HG03432 (cell line): ENCODE data around the gene HBA1.
"Not testable (repeated sequence)": the region's sequence is repeated elsewhere in the genome, so short reads cannot be mapped to it uniquely, and the experiment has no call there.

Experiments used
- ATAC-seq: cut with Tn5 transposase; IDR thresholded peaks from one replicate; pipeline ENCODE4 v1.9.1; 2021; ENCODE audit warnings: mild to moderate bottlenecking, moderate library complexity; ENCODE audit not compliant: unreplicated experiment

HBA1 gene

DNA sequence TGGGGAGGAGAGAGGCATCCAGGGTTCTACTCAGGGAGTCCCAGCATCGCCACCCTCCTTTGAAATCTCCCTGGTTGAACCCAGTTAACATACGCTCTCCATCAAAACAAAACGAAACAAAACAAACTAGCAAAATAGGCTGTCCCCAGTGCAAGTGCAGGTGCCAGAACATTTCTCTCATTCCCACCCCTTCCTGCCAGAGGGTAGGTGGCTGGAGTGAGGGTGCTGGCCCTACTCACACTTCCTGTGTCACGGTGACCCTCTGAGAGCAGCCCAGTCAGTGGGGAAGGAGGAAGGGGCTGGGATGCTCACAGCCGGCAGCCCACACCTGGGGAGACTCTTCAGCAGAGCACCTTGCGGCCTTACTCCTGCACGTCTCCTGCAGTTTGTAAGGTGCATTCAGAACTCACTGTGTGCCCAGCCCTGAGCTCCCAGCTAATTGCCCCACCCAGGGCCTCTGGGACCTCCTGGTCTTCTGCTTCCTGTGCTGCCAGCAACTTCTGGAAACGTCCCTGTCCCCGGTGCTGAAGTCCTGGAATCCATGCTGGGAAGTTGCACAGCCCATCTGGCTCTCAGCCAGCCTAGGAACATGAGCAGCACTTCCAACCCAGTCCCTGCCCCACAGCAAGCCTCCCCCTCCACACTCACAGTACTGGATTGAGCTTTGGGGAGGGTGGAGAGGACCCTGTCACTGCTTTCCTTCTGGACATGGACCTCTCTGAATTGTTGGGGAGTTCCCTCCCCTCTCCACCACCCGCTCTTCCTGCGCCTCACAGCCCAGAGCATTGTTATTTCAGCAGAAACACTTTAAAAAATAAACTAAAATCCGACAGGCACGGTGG is 2.3 kb upstream of the HBA1 start:
- ATAC-seq = not testable (repeated sequence)

DNA sequence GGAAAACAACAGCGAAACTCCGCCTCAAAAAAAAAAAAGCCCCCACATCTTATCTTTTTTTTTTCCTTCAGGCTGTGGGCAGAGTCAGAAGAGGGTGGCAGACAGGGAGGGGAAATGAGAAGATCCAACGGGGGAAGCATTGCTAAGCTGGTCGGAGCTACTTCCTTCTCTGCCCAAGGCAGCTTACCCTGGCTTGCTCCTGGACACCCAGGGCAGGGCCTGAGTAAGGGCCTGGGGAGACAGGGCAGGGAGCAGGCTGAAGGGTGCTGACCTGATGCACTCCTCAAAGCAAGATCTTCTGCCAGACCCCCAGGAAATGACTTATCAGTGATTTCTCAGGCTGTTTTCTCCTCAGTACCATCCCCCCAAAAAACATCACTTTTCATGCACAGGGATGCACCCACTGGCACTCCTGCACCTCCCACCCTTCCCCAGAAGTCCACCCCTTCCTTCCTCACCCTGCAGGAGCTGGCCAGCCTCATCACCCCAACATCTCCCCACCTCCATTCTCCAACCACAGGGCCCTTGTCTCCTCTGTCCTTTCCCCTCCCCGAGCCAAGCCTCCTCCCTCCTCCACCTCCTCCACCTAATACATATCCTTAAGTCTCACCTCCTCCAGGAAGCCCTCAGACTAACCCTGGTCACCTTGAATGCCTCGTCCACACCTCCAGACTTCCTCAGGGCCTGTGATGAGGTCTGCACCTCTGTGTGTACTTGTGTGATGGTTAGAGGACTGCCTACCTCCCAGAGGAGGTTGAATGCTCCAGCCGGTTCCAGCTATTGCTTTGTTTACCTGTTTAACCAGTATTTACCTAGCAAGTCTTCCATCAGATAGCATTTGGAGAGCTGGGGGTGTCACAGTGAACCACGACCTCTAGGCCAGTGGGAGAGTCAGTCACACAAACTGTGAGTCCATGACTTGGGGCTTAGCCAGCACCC is 1.2 kb upstream of the HBA1 start:
- ATAC-seq = no peak

DNA sequence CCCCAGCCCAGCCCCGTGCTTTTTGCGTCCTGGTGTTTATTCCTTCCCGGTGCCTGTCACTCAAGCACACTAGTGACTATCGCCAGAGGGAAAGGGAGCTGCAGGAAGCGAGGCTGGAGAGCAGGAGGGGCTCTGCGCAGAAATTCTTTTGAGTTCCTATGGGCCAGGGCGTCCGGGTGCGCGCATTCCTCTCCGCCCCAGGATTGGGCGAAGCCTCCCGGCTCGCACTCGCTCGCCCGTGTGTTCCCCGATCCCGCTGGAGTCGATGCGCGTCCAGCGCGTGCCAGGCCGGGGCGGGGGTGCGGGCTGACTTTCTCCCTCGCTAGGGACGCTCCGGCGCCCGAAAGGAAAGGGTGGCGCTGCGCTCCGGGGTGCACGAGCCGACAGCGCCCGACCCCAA is 474 bp upstream of the HBA1 start:
- ATAC-seq = not testable (repeated sequence)

DNA sequence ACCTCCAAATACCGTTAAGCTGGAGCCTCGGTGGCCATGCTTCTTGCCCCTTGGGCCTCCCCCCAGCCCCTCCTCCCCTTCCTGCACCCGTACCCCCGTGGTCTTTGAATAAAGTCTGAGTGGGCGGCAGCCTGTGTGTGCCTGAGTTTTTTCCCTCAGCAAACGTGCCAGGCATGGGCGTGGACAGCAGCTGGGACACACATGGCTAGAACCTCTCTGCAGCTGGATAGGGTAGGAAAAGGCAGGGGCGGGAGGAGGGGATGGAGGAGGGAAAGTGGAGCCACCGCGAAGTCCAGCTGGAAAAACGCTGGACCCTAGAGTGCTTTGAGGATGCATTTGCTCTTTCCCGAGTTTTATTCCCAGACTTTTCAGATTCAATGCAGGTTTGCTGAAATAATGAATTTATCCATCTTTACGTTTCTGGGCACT is 928 bp downstream of the HBA1 start:
- no peak for ATAC-seq

DNA sequence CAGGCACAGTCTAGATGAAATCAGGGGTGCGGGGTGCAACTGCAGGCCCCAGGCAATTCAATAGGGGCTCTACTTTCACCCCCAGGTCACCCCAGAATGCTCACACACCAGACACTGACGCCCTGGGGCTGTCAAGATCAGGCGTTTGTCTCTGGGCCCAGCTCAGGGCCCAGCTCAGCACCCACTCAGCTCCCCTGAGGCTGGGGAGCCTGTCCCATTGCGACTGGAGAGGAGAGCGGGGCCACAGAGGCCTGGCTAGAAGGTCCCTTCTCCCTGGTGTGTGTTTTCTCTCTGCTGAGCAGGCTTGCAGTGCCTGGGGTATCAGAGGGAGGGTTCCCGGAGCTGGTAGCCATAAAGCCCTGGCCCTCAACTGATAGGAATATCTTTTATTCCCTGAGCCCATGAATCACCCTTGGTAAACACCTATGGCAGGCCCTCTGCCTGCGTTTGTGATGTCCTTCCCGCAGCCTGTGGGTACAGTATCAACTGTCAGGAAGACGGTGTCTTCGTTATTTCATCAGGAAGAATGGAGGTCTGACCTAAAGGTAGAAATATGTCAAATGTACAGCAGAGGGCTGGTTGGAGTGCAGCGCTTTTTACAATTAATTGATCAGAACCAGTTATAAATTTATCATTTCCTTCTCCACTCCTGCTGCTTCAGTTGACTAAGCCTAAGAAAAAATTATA is 1.6 kb downstream of the HBA1 start:
- no peak for ATAC-seq

DNA sequence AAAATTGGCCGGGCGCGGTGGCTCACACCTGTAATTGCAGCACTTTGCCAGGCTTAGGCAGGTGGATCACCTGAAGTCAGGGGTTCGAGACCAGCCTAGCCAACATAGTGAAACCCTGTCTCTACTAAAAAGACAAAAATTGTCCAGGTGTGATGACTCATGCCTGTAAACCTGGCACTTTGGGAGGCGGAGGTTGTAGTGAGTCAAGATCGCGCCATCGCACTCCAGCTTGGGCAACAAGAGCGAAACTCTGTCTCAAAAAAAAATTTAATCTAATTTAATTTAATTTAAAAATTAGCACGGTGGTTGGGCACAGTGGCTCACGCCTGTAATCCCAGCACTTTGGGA is 2.2 kb downstream of the HBA1 start:
- ATAC-seq = no peak

DNA sequence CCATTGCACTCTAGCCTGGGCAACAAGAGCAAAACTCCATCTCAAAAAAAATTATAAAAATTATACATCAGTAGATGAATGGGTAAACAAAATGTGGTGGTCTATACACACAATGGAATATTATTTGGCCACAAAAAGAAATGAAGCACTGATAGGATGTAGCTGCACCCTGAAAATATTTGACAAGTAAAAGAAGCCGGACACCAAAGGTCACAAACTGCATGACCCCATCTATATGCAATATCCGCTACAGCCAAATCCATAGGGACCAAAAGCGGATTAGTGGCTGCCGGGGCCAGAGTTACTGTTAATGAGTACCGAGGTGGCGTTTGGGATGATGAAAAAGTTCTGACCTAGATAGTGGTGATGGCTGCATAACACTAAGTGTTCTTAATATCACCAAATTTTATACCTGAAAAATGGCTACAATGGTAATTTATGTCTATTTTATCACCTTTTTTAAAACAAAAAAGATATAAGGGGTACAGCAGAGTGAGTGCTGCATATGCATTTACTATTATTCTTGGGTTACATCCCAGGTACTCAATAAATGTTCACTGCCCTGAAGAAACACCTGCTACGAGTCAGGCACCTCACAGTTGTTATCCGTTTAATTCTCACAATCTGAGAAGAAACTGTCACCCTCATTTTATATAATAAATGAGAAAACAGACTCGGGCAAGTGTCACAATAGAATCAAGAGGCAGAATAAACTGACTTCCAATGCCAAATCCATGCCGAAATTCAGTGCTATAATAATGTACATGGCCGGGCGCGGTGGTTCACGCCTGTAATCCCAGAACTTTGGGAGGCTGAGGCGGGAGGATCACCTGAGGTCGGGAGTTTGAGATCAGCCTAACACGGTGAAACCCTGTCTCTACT is 3.0 kb downstream of the HBA1 start:
- ATAC-seq = no peak

DNA sequence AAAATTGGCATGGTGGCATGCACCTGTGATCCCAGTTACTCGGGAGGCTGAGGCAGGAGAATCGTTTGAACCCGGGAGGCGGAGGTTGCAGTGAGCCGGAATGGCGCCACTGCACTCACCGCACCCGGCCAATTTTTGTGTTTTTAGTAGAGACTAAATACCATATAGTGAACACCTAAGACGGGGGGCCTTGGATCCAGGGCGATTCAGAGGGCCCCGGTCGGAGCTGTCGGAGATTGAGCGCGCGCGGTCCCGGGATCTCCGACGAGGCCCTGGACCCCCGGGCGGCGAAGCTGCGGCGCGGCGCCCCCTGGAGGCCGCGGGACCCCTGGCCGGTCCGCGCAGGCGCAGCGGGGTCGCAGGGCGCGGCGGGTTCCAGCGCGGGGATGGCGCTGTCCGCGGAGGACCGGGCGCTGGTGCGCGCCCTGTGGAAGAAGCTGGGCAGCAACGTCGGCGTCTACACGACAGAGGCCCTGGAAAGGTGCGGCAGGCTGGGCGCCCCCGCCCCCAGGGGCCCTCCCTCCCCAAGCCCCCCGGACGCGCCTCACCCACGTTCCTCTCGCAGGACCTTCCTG is 3.7 kb downstream of the HBA1 start, which contains the start of gene HBQ1:
TSS of gene HBQ1 (plus strand) at position 359 of the 575 bp plus-strand sequence. CDS start at position 387, 28 bp downstream.
- ATAC-seq = no peak

DNA sequence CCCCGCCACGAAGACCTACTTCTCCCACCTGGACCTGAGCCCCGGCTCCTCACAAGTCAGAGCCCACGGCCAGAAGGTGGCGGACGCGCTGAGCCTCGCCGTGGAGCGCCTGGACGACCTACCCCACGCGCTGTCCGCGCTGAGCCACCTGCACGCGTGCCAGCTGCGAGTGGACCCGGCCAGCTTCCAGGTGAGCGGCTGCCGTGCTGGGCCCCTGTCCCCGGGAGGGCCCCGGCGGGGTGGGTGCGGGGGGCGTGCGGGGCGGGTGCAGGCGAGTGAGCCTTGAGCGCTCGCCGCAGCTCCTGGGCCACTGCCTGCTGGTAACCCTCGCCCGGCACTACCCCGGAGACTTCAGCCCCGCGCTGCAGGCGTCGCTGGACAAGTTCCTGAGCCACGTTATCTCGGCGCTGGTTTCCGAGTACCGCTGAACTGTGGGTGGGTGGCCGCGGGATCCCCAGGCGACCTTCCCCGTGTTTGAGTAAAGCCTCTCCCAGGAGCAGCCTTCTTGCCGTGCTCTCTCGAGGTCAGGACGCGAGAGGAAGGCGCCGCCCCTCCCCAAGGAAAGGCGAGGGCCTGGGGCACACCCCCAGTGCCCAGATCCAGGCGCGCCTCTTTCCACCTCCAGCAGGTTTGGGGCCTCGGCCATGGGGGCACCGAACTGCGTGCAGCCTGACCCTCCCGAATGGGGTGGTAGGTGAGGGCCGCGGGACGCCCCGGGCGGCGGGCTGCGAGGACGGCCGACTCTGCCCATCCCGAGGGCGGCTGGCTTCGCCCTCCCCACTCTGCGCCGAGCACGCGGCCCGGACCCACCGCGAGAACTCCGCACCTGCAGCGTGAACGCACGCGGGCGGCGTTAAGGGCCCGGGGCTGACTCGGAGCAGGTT is 4.4 kb downstream of the HBA1 start:
- peak; percentile 59 for ATAC-seq

DNA sequence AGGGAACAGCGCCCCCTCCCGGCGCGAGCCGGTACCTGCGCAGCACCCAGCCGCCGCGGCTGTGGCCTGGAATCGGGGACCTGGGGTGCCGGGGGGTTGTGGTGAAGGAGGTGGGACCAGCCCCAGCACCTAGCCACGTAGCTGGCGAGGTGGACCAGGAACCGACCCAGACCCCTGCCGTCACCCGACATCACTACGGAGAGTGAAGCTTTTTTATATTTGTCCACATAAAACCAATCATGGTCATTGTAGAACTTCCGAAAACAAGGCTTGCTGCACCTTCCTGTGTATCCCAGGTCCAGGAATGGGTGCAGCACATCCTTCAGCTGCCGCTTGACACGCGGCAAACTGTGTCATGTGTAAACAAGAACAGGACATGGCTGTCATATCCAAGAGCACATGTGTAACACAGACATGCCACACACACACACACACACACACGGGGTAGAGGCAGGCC is 5.1 kb downstream of the HBA1 start:
- no peak for ATAC-seq

DNA sequence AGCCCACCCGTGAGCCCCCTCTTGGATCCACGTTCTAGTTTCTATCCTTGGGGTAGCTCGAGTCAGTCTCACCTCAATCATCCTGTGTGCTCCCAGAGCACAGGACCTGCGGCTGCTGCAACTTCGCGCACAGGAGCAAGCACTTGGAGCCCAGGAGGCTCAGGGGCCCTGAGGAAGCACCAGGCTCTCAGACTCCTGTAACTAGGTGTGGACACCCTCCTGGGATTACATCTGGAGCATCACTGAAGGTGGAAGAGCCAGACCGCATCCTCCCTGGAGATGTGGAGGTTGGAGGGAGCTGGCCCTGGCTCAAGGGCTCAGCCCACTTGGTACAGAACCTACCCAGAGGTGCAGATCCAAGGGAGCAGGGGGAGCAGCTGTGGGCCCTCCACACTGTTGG is 6.5 kb downstream of the HBA1 start:
- no peak for ATAC-seq

DNA sequence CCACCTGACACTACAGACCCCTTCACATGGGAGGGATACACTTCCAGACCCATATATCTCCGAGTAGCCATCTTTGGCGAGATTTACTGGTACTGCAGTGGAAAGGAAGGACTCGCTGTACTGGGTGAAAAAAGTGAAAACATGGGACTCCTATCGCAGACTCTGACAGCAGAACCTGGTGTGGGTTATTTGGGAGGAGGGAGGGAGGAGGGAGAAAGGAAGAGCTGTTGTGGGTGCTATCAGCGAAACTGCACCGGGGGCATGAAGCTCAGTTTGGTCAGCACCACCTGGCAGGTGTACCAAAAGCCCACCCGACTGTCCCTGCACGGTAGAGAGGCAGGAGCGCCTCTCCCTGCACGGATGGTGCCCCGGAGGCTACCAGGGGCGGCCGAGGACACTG is 8.7 kb downstream of the HBA1 start:
- ATAC-seq = no peak

DNA sequence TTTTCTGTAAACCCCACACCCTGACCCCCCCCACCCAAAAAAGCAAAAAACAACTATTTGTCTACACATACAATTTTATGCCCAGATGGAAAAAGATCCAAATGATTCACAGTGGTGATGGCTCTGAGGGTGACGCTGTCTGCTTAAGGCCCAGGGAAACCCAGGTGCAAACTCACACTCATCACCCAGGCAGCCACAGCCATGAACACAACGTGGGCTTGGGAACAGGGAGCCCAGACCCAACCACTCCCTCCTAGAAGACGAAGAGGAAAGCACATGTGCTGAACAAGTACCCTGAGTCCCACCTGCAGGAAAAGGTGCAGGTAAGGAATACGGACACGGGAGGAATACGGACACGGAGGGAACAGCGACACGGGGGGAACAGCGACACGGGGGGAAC is 9.2 kb downstream of the HBA1 start:
- ATAC-seq = no peak

DNA sequence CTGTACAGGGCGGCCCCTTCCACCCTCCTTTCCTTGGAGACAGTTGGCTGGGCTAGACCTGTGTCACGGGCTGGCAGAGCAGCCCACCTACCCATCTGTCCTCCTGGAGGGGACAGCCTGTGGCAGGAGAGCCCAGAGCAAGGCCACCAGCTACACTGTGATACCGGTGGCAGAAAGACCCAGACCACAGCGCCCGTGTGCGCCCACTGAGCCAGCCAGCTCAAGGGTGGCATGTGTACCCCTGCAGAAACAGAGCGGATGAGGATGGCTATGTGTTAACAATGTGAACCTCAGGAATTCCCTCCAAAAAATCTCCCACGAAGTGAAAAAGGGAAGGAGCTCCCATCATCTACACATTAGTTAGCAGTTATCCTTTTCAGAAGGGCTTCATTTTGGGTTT is 10.8 kb downstream of the HBA1 start:
- no peak for ATAC-seq

DNA sequence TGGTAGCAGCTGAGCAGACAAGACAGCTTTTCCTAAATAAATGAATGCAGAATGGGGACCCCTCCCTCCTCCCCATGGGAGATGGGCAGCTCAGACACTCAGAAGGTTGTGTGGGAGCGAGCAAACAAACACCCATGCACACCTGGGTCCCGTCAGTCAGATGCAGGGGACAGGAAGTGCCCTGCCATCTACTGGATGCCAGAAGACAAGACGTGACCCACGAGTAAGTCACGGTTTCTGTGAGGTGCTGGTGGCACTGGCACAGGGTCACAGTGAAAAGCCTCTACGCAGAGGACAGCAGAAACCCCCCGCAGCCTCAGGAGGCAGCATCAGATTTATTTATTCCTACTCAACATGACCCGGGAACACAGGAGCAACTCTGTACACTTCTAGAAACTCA is 12.2 kb downstream of the HBA1 start:
- no peak for ATAC-seq

DNA sequence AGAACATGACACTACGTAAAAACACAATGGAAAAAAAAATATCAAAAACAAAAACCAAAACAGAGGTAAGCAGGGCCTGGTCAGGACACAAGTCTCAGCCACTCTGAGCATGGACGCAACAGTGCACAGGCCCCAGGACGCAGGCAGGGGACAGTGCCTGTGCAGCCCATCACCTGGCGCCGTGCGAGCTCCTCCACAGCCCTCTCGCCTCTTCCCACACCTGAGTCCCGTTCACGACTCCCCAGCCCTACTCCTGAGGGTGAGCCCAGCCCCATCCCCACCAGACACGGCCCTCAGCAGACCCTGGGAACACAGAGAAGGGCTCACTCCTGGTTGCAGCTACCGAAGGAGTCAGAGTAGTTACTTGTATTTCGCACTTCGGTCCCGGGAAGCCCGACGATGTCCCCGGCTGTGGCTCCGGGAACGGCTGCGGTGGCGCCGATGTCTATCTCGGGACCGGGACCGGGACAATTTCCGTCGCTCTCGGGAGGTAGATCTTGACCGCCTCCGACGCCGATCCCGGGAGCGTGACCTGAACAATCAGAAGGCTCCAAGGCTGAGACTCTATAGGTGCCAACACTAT is 13.2 kb downstream of the HBA1 start:
- ATAC-seq = no peak

DNA sequence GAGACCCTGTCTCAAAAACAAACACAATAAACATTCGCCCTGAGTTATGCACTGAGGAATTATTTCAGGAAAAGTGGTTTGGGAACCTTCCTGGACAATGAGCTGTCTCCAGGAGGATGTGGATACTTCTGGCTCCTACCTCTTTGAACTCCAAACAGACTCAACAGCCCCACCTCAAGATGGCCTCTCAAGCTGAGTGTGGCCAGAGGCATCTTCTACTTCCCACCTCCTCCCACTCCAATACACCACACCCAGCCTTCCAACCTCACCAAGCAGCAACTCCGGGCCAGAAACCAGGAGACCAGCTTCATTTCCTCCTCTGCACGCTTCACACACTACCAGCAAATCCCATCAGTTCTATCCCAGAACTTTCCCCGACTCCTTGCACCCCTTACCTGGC is 15.4 kb downstream of the HBA1 start:
- no peak for ATAC-seq

DNA sequence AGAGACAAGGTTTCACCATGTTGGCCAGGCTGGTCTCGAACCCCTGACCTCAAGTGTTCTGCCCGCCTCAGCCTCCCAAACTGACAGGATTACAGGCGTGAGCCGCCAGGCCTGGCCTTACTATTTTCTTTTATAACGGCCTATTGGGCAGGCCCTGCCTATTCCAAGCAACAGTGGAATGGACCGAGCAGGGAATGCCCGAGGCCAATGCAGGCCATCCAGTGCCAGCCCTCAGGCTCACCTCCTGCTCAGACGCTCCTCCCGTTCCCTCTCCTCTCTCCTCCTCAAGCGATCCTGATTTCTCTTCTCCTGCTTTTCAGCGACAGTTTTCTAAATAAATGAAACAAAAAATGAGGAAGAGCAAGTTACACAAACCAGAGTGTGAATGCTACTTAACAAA is 16.2 kb downstream of the HBA1 start:
- no peak for ATAC-seq

DNA sequence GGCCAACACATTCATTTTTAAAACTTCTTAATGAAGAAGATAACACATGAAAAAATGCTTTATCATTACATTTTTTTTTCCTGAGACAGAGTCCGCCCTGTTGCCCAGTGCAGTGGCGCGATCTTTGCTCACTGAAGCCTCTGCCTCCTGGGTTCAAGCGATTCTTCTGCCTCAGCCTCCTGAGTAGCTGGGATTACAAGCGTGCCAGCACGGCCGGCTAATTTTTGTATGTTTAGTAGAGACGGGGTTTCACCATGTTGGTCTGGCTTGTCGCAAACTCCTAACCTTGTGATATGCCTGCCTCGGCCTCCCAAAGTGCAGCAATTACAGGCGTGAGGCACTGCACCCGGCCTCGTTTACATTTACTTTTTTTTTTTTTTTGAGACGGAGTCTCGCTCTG is 17.0 kb downstream of the HBA1 start:
- ATAC-seq = no peak
